Measurements from ENCODE around the gene WASHC4.
"Not testable (repeated sequence)": the region's sequence is repeated elsewhere in the genome, so short reads cannot be mapped to it uniquely, and the experiment has no call there.

Gene WASHC4

GRCh38 chr12:105091476-105092206 is 15.9 kb upstream of the WASHC4 start:
- no peak for DNase-seq

GRCh38 chr12:105092336-105092735 is 15.2 kb upstream of the WASHC4 start:
- no peak for DNase-seq

GRCh38 chr12:105095338-105095737 is 12.2 kb upstream of the WASHC4 start:
- not testable (repeated sequence) for DNase-seq

- no peak for DNase-seq
These were observed 8.2 kb upstream of the WASHC4 start for GRCh38 chr12:105099356-105099755.

- no peak for DNase-seq
These were observed 7.1 kb upstream of the WASHC4 start for GRCh38 chr12:105100207-105100985.

GRCh38 chr12:105100998-105101397 is 6.5 kb upstream of the WASHC4 start:
- no peak for DNase-seq

GRCh38 chr12:105102673-105103072 is 4.9 kb upstream of the WASHC4 start:
- no peak for DNase-seq

GRCh38 chr12:105104762-105105161 is 2.8 kb upstream of the WASHC4 start:
- no peak for DNase-seq

GRCh38 chr12:105106621-105107020 is 910 bp upstream of the WASHC4 start:
- DNase-seq = no peak

- no peak for DNase-seq
These were observed 399 bp upstream of the WASHC4 start for GRCh38 chr12:105107171-105107493.

- no peak for DNase-seq
These were observed 2.1 kb downstream of the WASHC4 start for GRCh38 chr12:105109465-105110212.

- DNase-seq = no peak
These were observed 3.3 kb downstream of the WASHC4 start for GRCh38 chr12:105110851-105111250.

GRCh38 chr12:105113094-105113493 is 5.6 kb downstream of the WASHC4 start:
- DNase-seq = no peak

GRCh38 chr12:105116969-105117368 is 9.4 kb downstream of the WASHC4 start:
- no peak for DNase-seq

GRCh38 chr12:105120551-105120950 is 13.0 kb downstream of the WASHC4 start:
- no peak for DNase-seq

GRCh38 chr12:105138248-105138647 is 30.7 kb downstream of the WASHC4 start:
- no peak for DNase-seq

GRCh38 chr12:105141320-105141922 is 33.9 kb downstream of the WASHC4 start:
- no peak for DNase-seq

GRCh38 chr12:105142259-105142658 is 34.7 kb downstream of the WASHC4 start:
- no peak for DNase-seq

- DNase-seq = no peak
These were observed 48.7 kb downstream of the WASHC4 start for GRCh38 chr12:105156260-105156659.

GRCh38 chr12:105157606-105158005 is 50.1 kb downstream of the WASHC4 start:
- DNase-seq = no peak

- DNase-seq = no peak
These were observed 51.3 kb downstream of the WASHC4 start for GRCh38 chr12:105158876-105159275.

- no peak for DNase-seq
These were observed 54.6 kb downstream of the WASHC4 start for GRCh38 chr12:105162174-105162573.

GRCh38 chr12:105164068-105164467 is 56.5 kb downstream of the WASHC4 start:
- no peak for DNase-seq
